Transverse colon (tissue), 4 donors: ENCODE measurements around the gene CLIC2.

ENCODE experiments used
- EP300 ChIP-seq: sonication (generic); formaldehyde crosslinking; IDR thresholded peaks from one replicate; pipeline ENCODE4 v1.6.1; 2017; ENCODE audit warnings: antibody characterized with exemption, low read depth
- POLR2A ChIP-seq: fragments of 450-650 bp; IDR thresholded peaks from one replicate; pipeline ENCODE4 v1.6.1; 2016; ENCODE audit warnings: antibody characterized with exemption, mild to moderate bottlenecking, moderate library complexity
- POLR2AphosphoS5 ChIP-seq, 3 donors: sonication (generic); formaldehyde crosslinking; IDR thresholded peaks; one replicate each; pipeline ENCODE4 v1.6.1; 2016; ENCODE audit warnings: antibody characterized with exemption in 3 of 3
- TF ChIP-seq, protein P1 (sequence below), 5 experiments: fragments of 200-600 bp in 3 of 5; fragments of 450-650 bp in 2 of 5; sonication (generic) in 3 of 5; IDR thresholded peaks; 1 replicate in 2 of 5; 2 replicates in 3 of 5; pipeline ENCODE4 v1.5.1; 2016 to 2017; ENCODE audit warnings: antibody characterized with exemption in 5 of 5, inconsistent platforms in 3 of 5, mild to moderate bottlenecking in 2 of 5, moderate library complexity in 1 of 5

DNA sequence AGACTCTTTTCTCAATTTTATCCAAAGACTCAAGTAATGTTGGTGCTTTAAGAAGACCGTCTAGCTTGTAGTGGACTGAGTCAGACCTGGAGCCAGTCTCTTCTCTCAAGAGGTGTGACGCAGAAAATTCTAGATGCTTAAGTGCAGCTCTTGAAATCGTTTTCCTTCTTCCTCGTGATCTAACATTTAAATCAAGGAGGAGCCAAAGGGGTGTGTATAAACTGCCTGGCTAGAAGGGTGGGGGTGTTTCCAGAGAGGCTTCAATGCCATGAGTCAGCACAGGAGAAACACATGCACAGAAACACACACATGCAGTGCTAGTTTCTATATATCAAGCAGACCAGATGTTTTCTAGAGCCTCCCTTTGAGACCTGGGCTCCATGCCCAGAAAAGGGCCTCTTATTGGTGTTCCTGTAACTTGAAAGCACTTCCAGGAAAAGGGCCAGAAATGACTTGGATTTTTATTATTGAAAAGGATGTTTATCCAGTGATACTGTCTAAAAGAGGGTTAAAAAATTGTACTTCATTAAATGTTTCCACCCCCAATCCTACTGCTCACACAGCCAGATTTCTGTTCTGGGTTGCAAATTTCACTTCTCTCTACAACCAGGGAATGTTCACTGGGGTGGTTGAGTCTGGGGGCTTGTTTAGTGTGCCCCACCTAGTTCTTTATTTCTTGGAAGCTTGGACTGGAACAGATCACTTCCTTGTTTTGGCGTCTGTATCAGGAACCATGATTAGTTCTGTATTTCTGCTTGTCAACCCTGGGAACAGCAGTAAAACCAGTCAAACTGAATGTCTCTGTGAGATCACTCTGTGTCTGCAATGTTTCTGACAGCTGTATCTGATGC is at the start of gene CLIC2:
- TF ChIP-seq, protein P1, sequence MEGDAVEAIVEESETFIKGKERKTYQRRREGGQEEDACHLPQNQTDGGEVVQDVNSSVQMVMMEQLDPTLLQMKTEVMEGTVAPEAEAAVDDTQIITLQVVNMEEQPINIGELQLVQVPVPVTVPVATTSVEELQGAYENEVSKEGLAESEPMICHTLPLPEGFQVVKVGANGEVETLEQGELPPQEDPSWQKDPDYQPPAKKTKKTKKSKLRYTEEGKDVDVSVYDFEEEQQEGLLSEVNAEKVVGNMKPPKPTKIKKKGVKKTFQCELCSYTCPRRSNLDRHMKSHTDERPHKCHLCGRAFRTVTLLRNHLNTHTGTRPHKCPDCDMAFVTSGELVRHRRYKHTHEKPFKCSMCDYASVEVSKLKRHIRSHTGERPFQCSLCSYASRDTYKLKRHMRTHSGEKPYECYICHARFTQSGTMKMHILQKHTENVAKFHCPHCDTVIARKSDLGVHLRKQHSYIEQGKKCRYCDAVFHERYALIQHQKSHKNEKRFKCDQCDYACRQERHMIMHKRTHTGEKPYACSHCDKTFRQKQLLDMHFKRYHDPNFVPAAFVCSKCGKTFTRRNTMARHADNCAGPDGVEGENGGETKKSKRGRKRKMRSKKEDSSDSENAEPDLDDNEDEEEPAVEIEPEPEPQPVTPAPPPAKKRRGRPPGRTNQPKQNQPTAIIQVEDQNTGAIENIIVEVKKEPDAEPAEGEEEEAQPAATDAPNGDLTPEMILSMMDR (IDR thresholded peaks at IDR 0.05), result no peak
- no peak for TF ChIP-seq EP300
- no peak for TF ChIP-seq POLR2A
- TF ChIP-seq POLR2AphosphoS5 (IDR thresholded peaks at IDR 0.05), result peak in 1 of 3 donors; percentile 46
